NOMO-1 treated with DMSO at 0.1 percent for 48 hours (cell line): Measurements from ENCODE around the gene FOXN3.
A peak's percentile ranks its signal among the peaks of the same experiment; 100 is the strongest.

Experiments
- DNase-seq: peaks from one replicate; lab custom pipeline; 2025; ENCODE audit not compliant: unreplicated experiment; lab: John Stamatoyannopoulos, UW

Gene FOXN3, protein sequence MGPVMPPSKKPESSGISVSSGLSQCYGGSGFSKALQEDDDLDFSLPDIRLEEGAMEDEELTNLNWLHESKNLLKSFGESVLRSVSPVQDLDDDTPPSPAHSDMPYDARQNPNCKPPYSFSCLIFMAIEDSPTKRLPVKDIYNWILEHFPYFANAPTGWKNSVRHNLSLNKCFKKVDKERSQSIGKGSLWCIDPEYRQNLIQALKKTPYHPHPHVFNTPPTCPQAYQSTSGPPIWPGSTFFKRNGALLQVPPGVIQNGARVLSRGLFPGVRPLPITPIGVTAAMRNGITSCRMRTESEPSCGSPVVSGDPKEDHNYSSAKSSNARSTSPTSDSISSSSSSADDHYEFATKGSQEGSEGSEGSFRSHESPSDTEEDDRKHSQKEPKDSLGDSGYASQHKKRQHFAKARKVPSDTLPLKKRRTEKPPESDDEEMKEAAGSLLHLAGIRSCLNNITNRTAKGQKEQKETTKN

GRCh38 chr14:89417091-89417464 is at the start of gene FOXN3:
Gene FOXN3 (minus strand): TSS chr14:89417233. CDS start chr14:89412476, 4,757 bp downstream.
- DNase-seq, result peak; percentile 83

GRCh38 chr14:89466484-89466883 is 49.5 kb upstream of the FOXN3 start:
- DNase-seq, result peak; percentile 66

DNA sequence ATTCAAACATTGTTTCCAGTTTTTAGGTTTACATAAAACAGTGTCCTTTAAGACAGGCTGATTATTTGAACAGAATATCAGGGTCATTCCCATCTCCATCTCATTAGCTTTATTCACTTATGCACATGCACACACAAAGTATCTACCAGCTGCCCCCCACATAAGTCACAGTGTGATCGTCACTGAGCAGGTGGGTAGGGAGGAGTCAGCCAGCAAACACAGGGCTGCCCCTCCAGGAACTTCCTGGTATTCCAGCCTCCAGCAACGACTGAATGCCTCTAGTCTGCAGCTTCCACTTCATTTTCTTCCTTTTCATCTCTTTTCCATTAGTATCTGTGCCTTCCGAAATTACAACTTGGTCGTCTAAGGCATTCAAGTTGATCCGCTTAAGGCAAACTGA is 48.8 kb upstream of the FOXN3 start:
- DNase-seq, result no peak

- DNase-seq, result no peak
Observed at GRCh38 chr14:89461256-89461655, 44.2 kb upstream of the FOXN3 start.

- DNase-seq, result peak; percentile 57
Observed at GRCh38 chr14:89458713-89459420, 41.8 kb upstream of the FOXN3 start.

GRCh38 chr14:89457007-89457406 is 40.0 kb upstream of the FOXN3 start:
- no peak for DNase-seq

DNA sequence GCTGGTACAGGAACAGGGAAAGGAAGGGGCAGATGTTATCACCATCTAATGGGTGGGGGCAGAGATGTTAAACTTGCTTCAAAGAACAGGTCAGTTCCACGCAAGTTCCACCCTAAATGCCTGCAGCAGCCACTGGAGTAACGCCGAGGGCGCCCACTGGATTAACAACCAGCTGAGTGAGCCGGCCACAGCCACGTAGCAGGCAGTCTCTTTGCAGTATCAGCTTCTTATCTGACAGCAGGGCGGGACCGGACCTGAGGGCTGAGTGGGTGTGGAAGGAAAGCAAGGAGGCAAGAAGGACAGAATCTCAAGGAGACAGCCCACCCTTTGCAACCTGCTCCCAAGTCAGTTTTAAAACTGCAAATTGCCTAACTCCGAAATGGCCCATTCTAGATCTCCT is 38.4 kb upstream of the FOXN3 start:
- DNase-seq, result no peak

GRCh38 chr14:89454996-89455395 is 38.0 kb upstream of the FOXN3 start:
- DNase-seq, result no peak

DNA sequence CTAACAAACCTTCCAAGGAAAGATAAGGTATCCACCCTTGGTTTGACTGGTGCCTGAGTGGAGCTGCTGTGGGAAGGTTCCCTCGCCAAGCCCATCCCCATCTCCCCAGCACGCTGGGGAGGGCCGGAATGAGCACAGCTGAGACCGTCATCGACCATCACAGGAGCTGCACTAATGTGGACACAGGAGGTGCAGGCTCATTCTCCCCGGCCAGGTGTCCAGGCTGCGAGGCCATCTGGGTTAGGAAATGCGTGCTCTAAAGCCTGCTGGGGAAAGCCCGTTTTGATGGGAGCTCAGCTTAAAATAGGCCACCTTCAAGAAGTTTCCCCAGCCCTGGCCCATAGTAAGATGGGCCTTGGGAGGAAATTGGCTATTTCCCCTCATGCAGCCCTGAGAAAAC is 35.2 kb upstream of the FOXN3 start:
- no peak for DNase-seq

DNA sequence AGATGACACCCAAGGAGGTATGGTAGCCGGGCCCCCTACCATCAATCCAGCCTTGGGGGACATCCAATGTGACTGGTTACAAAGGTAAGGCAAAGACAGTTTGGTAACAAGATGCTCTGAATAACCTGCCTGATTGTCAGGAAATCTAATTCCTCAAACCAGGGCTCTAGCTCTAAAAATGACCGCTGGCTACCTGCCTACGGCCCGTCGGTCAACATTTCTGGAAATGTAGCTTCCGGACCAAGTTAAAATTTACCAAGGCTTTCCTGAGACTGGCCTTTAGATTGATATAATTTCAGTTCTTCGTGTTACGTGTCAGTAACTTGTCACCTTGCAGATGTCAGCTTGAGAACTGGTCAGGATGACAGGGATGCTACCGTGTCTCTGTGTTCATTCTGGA is 34.2 kb upstream of the FOXN3 start:
- DNase-seq, result no peak

DNA sequence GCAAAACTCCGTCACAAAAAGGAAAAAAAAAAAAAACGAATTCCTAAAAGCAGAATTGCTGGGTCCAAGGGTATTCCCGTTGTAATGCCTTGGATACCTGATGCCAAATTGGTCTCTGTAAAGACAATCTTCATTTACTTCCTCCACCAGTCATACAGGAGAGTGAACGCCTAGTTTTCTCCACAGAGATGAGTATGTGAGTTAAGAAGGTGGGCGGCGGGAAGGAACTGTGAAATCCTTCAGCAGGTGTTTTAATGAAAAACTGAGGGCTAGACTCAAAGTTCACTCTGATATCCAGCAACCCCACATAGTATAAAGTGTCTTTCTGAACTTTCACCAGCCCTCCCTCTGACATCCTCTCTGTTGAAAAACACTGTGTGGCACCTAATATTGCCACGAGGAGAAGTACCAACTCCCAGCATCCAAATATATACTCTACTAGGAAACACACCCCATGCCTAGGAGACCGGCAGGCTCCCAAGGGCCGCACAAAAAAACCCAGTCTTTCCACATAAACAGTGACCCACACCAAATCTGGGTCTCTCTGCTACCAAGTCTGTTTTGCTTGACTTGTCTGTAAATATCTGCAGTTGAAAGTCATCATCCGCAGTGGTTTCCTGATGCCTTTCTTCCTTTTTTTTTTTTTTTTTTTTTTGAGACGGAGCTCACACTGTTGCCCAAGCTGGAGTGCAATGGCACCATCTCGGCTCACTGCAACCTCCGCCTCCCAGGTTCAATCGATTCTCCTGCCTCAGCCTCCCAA is 30.3 kb upstream of the FOXN3 start:
- peak; percentile 57 for DNase-seq

DNA sequence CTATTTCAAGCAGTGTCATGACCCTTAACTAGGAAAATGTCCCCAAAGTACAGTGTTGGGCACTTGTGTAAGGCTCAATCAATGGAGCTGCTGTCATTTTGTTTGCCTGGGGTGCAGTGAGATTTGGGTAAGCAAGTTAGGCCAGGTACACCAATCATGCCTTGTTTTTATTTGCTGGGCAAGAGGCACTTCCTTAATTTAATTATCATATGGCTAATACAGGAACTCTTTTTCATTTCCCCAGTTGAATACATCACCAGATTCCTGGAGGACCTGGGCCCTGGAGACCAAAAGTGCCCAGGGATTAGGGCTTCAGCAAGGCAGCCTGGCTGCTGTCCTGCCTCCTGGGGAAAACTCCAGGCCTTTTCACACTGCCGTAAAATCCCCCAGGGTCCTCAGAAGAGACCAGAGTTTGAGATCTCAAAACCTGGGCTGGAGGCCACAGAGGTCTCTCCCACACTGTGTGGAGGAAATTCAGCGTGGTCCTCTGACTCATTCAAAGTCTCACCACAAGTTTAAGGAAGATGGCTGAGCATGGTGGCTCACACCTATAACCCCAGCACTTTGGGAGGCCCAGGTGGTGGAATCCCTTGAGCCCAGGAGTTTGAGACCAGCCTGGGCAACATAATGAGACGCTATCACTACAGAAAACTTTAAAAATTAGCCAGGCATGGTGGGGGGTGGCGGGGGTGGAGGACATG is 28.4 kb upstream of the FOXN3 start:
- DNase-seq, result peak; percentile 6

DNA sequence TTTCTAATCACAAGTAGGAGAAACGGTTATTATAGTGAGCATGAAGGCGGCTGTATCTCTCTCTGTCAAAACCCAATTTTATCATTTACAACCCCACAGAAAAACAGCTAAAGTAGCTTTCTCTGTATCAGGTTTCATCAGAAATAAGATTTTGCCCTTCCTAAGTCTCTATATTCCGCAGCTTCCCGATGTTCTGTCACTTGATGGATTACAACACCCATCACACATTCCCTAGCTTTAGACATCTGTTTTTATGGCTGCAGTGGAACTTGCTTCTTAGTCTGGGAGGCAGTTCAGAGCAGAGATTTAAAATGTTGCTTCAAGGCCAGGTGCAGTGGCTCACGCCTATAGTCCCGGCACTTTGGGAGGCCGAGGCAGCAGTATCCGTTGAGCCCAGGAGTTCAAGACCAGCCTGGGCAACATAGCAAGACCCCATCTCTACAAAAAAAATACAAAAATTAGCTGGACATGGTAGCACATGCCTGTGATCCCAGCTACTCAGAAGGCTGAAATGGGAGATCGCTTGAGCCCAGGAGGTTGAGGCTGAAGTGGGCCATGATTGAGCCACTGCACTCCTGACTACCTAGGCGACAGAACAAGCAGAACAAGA is 27.6 kb upstream of the FOXN3 start:
- DNase-seq, result no peak

GRCh38 chr14:89444044-89444443 is 27.0 kb upstream of the FOXN3 start:
- DNase-seq, result peak; percentile 44

DNA sequence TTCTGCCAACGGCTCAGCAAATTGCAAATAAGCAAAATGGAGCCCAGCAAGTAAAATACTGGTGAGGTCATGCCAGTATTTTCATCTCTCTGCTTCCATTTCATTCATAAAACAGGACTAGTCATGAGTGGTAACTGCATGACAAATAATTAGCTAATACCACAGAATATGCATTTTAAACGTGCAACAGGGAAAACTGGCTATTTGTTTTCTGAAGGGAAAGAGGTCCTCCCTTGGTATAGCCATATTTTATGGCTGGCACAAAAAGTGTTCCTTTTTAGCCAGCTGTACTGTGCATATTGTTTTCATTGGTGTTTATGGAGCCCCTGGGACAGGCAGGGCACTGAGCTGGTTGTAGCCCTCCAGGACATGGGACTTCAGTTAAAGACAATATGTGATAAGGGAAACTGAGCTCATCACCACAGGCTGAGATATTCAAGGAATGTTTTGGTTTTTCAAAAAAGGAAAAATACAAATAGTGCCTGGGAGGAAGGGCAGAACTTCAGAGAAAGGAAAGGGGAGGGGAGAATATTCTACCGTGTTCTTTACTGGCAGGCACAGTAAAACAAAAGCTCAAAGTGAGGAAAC is 26.1 kb upstream of the FOXN3 start:
- no peak for DNase-seq

GRCh38 chr14:89442280-89442679 is 25.2 kb upstream of the FOXN3 start:
- DNase-seq, result no peak

GRCh38 chr14:89440986-89441909 is 24.2 kb upstream of the FOXN3 start:
- DNase-seq, result no peak

- no peak for DNase-seq
Observed at GRCh38 chr14:89435892-89436656, 19.0 kb upstream of the FOXN3 start.
